Measurements from ENCODE around the gene ATP5ME. TPM values are rescaled to one million over a fixed set of nuclear protein-coding genes. Genes with fewer than 3 reads are reported as not detected.

The ATP5ME gene
- total RNA-seq, 6 experiments from 2014 or later: 181 to 374 (median 290) TPM

- peaks cover 12% of the 10 kb centered on the region for H3K4me1 Mint-ChIP-seq (ENCODE audit: low read depth)
- H3K4me3 Mint-ChIP-seq: peak overlapping the region; percentile 82; the same call in 1 of the 2 replicates
- TF ChIP-seq CTCF (IDR thresholded peaks at IDR 0.05): no peak
- H3K27me3 Mint-ChIP-seq (ENCODE audit: insufficient read depth): peaks cover 8% of the 10 kb centered on the region
- H3K9me3 Mint-ChIP-seq: no peaks in the 10 kb centered on the region
- H3K36me3 Mint-ChIP-seq (ENCODE audit: low read depth): no peaks in the 10 kb centered on the region
- peak overlapping the region; percentile 97 for H3K27ac Mint-ChIP-seq
- DNase-seq: no peak
Observed at GRCh38 chr4:687971-688853, 14.1 kb upstream of the ATP5ME start.

GRCh38 chr4:687048-687970, 13.2 kb upstream of the ATP5ME start:
- Mint-ChIP-seq H3K4me3 (peak overlapping the region; percentile 82), H3K27ac (peak overlapping the region; percentile 97), H3K27me3 (ENCODE audit: insufficient read depth) (peaks cover 4% of the 10 kb centered on the region), H3K4me1 (ENCODE audit: low read depth) (peaks cover 12% of the 10 kb centered on the region), H3K36me3 (ENCODE audit: low read depth) (no peaks in the 10 kb centered on the region), H3K9me3 (no peaks in the 10 kb centered on the region)
- peak; percentile 87 for DNase-seq
- TF ChIP-seq CTCF (IDR thresholded peaks at IDR 0.05): no peak

DNA sequence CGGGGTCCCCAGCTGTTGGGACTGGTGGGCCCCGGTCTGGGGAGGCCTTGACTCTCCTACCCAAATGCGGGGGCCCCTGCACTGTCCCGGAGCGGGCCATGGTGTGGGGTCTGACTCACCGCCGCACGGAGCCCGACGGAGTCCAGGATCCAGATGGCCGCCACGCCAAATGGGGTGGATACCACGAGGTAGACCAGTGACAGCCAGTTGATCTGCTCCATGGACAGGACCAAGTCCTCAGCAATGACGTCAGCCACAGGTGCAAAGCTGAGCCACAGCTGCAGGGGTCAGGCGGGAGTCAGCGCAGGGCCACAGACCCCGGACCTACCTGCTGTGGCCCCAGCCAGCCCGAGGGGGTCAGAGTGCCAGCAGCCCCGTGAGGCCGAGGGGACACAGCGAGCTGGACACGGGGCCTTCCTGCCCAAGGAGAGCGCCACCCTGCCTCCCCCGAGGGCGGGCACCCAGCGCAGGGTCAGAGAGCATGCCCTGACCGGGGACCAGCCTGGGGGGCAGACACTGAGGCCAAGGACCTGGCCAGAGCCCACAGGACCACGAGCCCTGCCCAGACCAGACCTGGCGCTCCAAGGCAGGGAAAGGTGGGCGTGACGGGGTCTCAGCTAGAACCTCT, 12.5 kb upstream of the ATP5ME start:
- H3K27ac Mint-ChIP-seq: no peak overlapping the region
- H3K27me3 Mint-ChIP-seq (ENCODE audit: insufficient read depth): peaks cover 2% of the 10 kb centered on the region
- H3K36me3 Mint-ChIP-seq (ENCODE audit: low read depth): no peaks in the 10 kb centered on the region
- 0 out of 2 replicates have a peak, but pooled peaks have one; percentile 19 for TF ChIP-seq CTCF (IDR thresholded peaks at IDR 0.05)
- H3K4me1 Mint-ChIP-seq (ENCODE audit: low read depth): peaks cover 12% of the 10 kb centered on the region
- DNase-seq: no peak
- no peaks in the 10 kb centered on the region for H3K9me3 Mint-ChIP-seq
- H3K4me3 Mint-ChIP-seq: no peak overlapping the region

DNA sequence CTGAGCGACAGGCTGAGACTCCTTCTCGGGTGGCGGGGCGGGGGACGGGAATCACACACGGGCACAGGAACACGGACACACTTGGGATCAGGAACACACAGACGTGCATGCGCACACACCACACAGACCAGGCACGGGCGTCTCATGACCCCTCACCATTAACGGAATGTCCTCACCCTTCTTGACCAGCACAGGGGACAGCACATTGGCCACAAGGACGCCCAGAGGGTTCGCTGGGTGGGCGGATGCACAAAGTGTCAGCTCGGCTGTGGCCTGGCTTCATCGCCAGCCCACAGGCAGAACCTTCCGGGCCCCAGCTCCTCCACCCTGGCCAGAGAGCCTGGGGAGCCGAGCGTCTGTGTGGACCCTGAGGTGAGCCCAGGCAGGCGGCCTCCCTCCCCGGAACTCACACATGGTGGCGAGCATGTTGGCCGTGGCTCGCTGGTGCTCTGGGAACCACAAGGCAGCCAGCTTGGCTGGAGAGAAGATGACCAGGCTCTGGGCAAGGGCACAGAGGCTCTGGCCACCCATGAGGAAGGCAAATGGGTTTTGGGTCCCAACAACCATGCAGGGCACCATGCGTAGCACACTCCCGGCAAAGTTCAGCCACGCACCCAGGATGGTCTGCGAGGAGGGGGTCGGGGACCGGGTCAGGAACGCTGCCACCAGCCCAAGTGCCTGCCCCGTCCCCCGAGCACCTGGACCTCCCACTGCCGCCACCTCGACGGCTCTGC, 11.8 kb upstream of the ATP5ME start:
- Mint-ChIP-seq H3K4me3 (no peak overlapping the region), H3K36me3 (ENCODE audit: low read depth) (no peaks in the 10 kb centered on the region), H3K27ac (no peak overlapping the region), H3K27me3 (ENCODE audit: insufficient read depth) (peaks cover 2% of the 10 kb centered on the region), H3K9me3 (no peaks in the 10 kb centered on the region), H3K4me1 (ENCODE audit: low read depth) (peaks cover 12% of the 10 kb centered on the region)
- no peak for TF ChIP-seq CTCF (IDR thresholded peaks at IDR 0.05)
- no peak for DNase-seq
